GM12878 (cell line): Measurements from ENCODE around the gene SLC6A2. TPM values are rescaled to one million over a fixed set of nuclear protein-coding genes. Genes with fewer than 3 reads are reported as not detected.

Experiments
- ATAC-seq: fragments of 200-7000 bp; cut with Tn5 transposase; 3 replicates; pipeline ENCODE4 v1.9.1; 2020; ENCODE audit warnings: mild to moderate bottlenecking, moderate library complexity
- BruUV-seq: library from RNA; stranded (reverse); fragments of 400-500 nt; replicated peaks from 2 replicates; lab custom pipeline; 2021; lab: Mats Ljungman, UMichigan
- CTCF ChIA-PET: fragments of 300-600 bp; sonication (Branson Sonifier 250); formaldehyde crosslinking; extraction: SDS; loops from one replicate; lab custom pipeline; 2021; ENCODE audit warnings: inconsistent platforms; lab: Yijun Ruan, JAX
- POLR2A ChIA-PET: fragments of 350-600 bp; formaldehyde crosslinking; extraction: SDS; loops from one replicate; lab custom pipeline; 2021; ENCODE audit warnings: inconsistent platforms; lab: Charles Lee
- RAD21 ChIA-PET: fragments of 300-600 bp; sonication (Branson Sonifier 250); formaldehyde crosslinking; loops from one replicate; lab custom pipeline; 2023; ENCODE audit warnings: antibody characterized with exemption; ENCODE audit not compliant: unreplicated experiment; lab: Charles Lee
- SMC1A ChIA-PET: fragments of 300-600 bp; sonication (Branson Sonifier 250); formaldehyde crosslinking; loops from one replicate; lab custom pipeline; 2023; ENCODE audit not compliant: unreplicated experiment, uncharacterized antibody; lab: Charles Lee
- DNase-seq: peaks from one replicate; pipeline ENCODE4 v3.0.0-alpha.2; 2011; ENCODE audit warnings: low read depth, low spot score
- FAIRE-seq: peaks from 3 replicates; lab custom pipeline; 2011; peaks lifted over from hg19 to GRCh38; lab: Jason Lieb, UNC
- H2AFZ ChIP-seq: 2 replicates; pipeline ENCODE4 v1.6.0; 2011; ENCODE audit warnings: low read depth, low read length, control low read depth; ENCODE audit not compliant: control insufficient read depth
- H3K27ac ChIP-seq: 2 replicates; pipeline ENCODE4 v1.5.1; 2011; ENCODE audit warnings: control low read depth; ENCODE audit not compliant: control insufficient read depth, insufficient read depth
- H3K27me3 ChIP-seq, 2 experiments: replicated peaks in 1 of 2; 2 replicates each; pipeline versions ENCODE4 v1.6.0 to v1.6.1; 2011; ENCODE audit warnings: low read length in 1 of 2; ENCODE audit not compliant: control insufficient read depth in 2 of 2, insufficient read depth in 2 of 2
- H3K36me3 ChIP-seq, 2 experiments: 2 replicates each; pipeline ENCODE4 v1.5.1; 2011; ENCODE audit warnings: low read length in 1 of 2; ENCODE audit not compliant: control insufficient read depth in 2 of 2, insufficient read depth in 2 of 2
- H3K4me1 ChIP-seq: 2 replicates; pipeline ENCODE4 v1.6.1; 2011; ENCODE audit warnings: mild to moderate bottlenecking, low read length, moderate library complexity, mixed read lengths; ENCODE audit not compliant: control insufficient read depth, insufficient read depth
- H3K4me2 ChIP-seq: 2 replicates; pipeline ENCODE4 v1.6.0; 2011; ENCODE audit warnings: control low read depth; ENCODE audit not compliant: control insufficient read depth, insufficient read depth
- H3K4me3 ChIP-seq: fragments of 200-600 bp; sonication (generic); 2 replicates; pipeline ENCODE4 v1.5.1; 2016
- H3K79me2 ChIP-seq: 2 replicates; pipeline ENCODE4 v1.6.0; 2011; ENCODE audit warnings: low read length; ENCODE audit not compliant: control insufficient read depth, insufficient read depth
- H3K9ac ChIP-seq: 2 replicates; pipeline ENCODE4 v1.8.0; 2011; ENCODE audit warnings: low read length, control low read depth, mixed read lengths; ENCODE audit not compliant: control insufficient read depth, insufficient read depth
- H3K9me3 ChIP-seq: replicated peaks from 3 replicates; pipeline ENCODE4 v1.5.1; 2011; ENCODE audit warnings: mild to moderate bottlenecking, low read length; ENCODE audit not compliant: control insufficient read depth, insufficient read depth
- H4K20me1 ChIP-seq: 2 replicates; pipeline ENCODE4 v1.6.0; 2011; ENCODE audit not compliant: control insufficient read depth, insufficient read depth
- BRCA1 ChIP-seq: IDR thresholded peaks from 2 replicates; pipeline ENCODE4 v1.6.1; 2011; ENCODE audit warnings: low read depth, low read length, improper control_type of control experiment
- CHD4 ChIP-seq: fragments of 200-600 bp; sonication (generic); IDR thresholded peaks from 2 replicates; pipeline ENCODE4 v1.6.1; 2016; ENCODE audit warnings: mild to moderate bottlenecking
- CREM ChIP-seq: IDR thresholded peaks from 2 replicates; pipeline ENCODE4 v1.6.1; 2014; ENCODE audit warnings: antibody characterized with exemption, low read depth
- FOS ChIP-seq: IDR thresholded peaks from 3 replicates; pipeline ENCODE4 v1.6.1; 2011; ENCODE audit warnings: borderline replicate concordance; ENCODE audit not compliant: insufficient read length; ENCODE audit errors: extremely low read depth
- HCFC1 ChIP-seq: fragments of 150-350 bp; IDR thresholded peaks from 2 replicates; pipeline ENCODE4 v1.6.1; 2014; ENCODE audit warnings: low read length
- HDAC2 ChIP-seq: fragments of 200-600 bp; sonication (generic); IDR thresholded peaks from 2 replicates; pipeline ENCODE4 v1.6.1; 2017
- IKZF2 ChIP-seq, 2 experiments: fragments of 450-650 bp; IDR thresholded peaks; 2 replicates each; pipeline ENCODE4 v1.6.1; 2017; ENCODE audit warnings: mild to moderate bottlenecking in 2 of 2, moderate library complexity in 2 of 2
- JUND ChIP-seq: IDR thresholded peaks from 2 replicates; pipeline ENCODE4 v1.6.1; 2012; ENCODE audit warnings: low read depth, mild to moderate bottlenecking, low read length, improper control_type of control experiment, moderate library complexity
- KDM1A ChIP-seq: fragments of 200-600 bp; sonication (generic); IDR thresholded peaks from 2 replicates; pipeline ENCODE4 v1.6.1; 2016; ENCODE audit warnings: borderline replicate concordance
- NFYA ChIP-seq: IDR thresholded peaks from 2 replicates; pipeline ENCODE4 v1.6.1; 2011; ENCODE audit warnings: low read depth, mild to moderate bottlenecking, low read length, improper control_type of control experiment, borderline replicate concordance
- PML ChIP-seq: IDR thresholded peaks from 2 replicates; pipeline ENCODE4 v1.6.1; 2012; ENCODE audit warnings: low read length, inconsistent platforms
- SREBF1 ChIP-seq: IDR thresholded peaks from 2 replicates; pipeline ENCODE4 v1.6.1; 2012; ENCODE audit warnings: mild to moderate bottlenecking, low read length
- SUZ12 ChIP-seq: fragments of 200-600 bp; sonication (generic); IDR thresholded peaks from one replicate; pipeline ENCODE4 v1.6.1; 2018; ENCODE audit warnings: antibody characterized with exemption, mild to moderate bottlenecking; ENCODE audit not compliant: unreplicated experiment
- TCF12 ChIP-seq: IDR thresholded peaks from 2 replicates; pipeline ENCODE4 v1.6.1; 2011; ENCODE audit warnings: low read depth, mild to moderate bottlenecking, low read length
- YBX1 ChIP-seq: fragments of 450-650 bp; IDR thresholded peaks from 2 replicates; pipeline ENCODE4 v1.6.1; 2016; ENCODE audit warnings: antibody characterized with exemption
- ZBED1 ChIP-seq: IDR thresholded peaks from 2 replicates; pipeline ENCODE4 v1.6.1; 2016; ENCODE audit warnings: borderline replicate concordance
- ZNF217 ChIP-seq: fragments of 450-650 bp; IDR thresholded peaks from 2 replicates; pipeline ENCODE4 v1.6.1; 2017; ENCODE audit warnings: antibody characterized with exemption, mild to moderate bottlenecking
- WGBS: methylation state at CpG from one replicate; pipeline ENCODE4 v1.1.6; 2016; ENCODE audit warnings: low lambda C conversion rate; ENCODE audit not compliant: insufficient replicate concordance, insufficient coverage; ENCODE audit errors: missing lambda C conversion rate; 5-methylcytosine and 5-hydroxymethylcytosine counted together
- in situ Hi-C: fragments of 300-500 bp; cut with MboI; formaldehyde crosslinking; loops from 9 replicates; pipeline ENCODE4 v1.14.3; 2018; ENCODE audit warnings: mixed read lengths
- intact Hi-C: fragments of 100-400 bp; cut with micrococcal nuclease; formaldehyde crosslinking; loops from one replicate; pipeline ENCODE4 v1.14.2; 2022; ENCODE audit not compliant: unreplicated experiment
- polyA plus RNA-seq, 11 experiments: library from polyadenylated mRNA; depleted of rRNA in 4 of 11; unstranded in 6 of 11; stranded (reverse) in 5 of 11; fragments of >200 nt; fragmentation: Nextera tagmentation in 4 of 11; fragmentation: Illumina TruSeq in 1 of 11; extraction: Ambion mirVana in 4 of 11; extraction: Trizol in 1 of 11; gene quantifications; 1 replicate in 1 of 11; 2 replicates in 10 of 11; pipeline versions ENCODE4 v1.2.1 to v1.2.3, GENCODE V29; 2011 to 2016; ENCODE audit warnings: inconsistent platforms in 2 of 11, missing spikeins in 2 of 11, low read depth in 1 of 11
- total RNA-seq, 4 experiments: library from RNA; depleted of rRNA in 3 of 4; stranded (reverse); fragments of >200 nt in 3 of 4; fragmentation: Illumina TruSeq in 1 of 4; extraction: Trizol in 1 of 4; gene quantifications; 2 replicates each; pipeline versions ENCODE4 v1.2.1 to v1.2.3, GENCODE V29; 2013 to 2021
- TF ChIP-seq, protein P1 (sequence below): fragments of 450-650 bp; IDR thresholded peaks from 2 replicates; pipeline ENCODE4 v1.6.1; 2017; ENCODE audit warnings: mild to moderate bottlenecking, moderate library complexity
- TF ChIP-seq, protein P2 (sequence below): fragments of 450-650 bp; formaldehyde crosslinking; IDR thresholded peaks from 2 replicates; pipeline ENCODE4 v1.5.0; 2022; ENCODE audit warnings: mild to moderate bottlenecking, missing genetic modification characterization

The SLC6A2 gene
- total and polyA plus RNA-seq, 10 of the 15 experiments (the other 5 are each of a cell fraction or from before 2014, with no cell fraction given), result not detected

DNA sequence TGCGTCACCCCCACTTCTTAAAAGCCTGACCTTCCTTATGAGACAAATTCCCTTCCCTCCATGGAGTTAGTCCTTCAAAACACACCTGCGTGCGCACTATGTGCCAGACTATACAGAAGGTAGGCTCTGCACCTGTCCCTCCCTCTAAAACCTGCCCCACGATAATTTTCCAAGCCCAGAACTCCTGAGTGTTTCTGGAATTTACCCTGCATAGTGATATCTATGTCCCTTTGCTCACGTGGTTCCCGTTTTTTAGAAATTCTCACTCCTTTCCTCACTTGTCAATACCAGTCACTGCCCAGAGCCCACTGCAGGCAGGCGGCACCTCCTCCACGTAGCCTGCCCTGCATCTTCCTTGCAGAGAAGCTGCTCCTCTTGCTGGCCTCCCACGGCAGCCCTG, 82.2 kb downstream of the SLC6A2 start (continued):
- TF ChIP-seq, protein P1, sequence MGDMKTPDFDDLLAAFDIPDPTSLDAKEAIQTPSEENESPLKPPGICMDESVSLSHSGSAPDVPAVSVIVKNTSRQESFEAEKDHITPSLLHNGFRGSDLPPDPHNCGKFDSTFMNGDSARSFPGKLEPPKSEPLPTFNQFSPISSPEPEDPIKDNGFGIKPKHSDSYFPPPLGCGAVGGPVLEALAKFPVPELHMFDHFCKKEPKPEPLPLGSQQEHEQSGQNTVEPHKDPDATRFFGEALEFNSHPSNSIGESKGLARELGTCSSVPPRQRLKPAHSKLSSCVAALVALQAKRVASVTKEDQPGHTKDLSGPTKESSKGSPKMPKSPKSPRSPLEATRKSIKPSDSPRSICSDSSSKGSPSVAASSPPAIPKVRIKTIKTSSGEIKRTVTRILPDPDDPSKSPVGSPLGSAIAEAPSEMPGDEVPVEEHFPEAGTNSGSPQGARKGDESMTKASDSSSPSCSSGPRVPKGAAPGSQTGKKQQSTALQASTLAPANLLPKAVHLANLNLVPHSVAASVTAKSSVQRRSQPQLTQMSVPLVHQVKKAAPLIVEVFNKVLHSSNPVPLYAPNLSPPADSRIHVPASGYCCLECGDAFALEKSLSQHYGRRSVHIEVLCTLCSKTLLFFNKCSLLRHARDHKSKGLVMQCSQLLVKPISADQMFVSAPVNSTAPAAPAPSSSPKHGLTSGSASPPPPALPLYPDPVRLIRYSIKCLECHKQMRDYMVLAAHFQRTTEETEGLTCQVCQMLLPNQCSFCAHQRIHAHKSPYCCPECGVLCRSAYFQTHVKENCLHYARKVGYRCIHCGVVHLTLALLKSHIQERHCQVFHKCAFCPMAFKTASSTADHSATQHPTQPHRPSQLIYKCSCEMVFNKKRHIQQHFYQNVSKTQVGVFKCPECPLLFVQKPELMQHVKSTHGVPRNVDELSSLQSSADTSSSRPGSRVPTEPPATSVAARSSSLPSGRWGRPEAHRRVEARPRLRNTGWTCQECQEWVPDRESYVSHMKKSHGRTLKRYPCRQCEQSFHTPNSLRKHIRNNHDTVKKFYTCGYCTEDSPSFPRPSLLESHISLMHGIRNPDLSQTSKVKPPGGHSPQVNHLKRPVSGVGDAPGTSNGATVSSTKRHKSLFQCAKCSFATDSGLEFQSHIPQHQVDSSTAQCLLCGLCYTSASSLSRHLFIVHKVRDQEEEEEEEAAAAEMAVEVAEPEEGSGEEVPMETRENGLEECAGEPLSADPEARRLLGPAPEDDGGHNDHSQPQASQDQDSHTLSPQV, result no peak
- TF ChIP-seq BRCA1 (no peak), IKZF2 (IDR thresholded peaks at IDR 0.05) (no peak), SUZ12 (no peak), PML (no peak)

DNA sequence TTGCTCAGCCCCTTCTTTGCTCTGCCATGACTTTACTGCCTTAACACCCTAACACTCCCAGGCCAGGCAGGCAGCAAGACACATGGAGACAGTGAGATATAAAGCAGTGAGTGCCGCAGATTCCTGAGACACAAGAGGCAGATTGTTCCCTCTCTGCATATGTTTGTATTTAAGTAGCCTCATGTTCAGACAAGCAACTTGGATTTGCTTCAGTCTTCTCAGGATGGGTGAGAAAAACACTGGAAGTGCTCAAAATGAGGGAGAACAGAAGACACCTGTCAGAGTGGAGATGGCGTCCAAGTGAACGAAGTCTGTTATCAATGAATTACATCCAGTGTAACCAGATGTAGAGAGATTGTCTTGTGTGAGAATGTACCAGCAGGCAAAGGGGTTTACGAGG, 90.3 kb downstream of the SLC6A2 start:
- Histone ChIP-seq H3K4me1 (no peaks in the 10 kb centered on the region), H2AFZ (no peak overlapping the region), H3K27me3 (peaks cover 0 to 2% of the 10 kb centered on the region in 2 experiments; a peak in 1 of 4 replicates), H3K4me3 (no peak overlapping the region), H3K9me3 (no peaks in the 10 kb centered on the region), H3K9ac (no peak overlapping the region), H4K20me1 (no peaks in the 10 kb centered on the region), H3K79me2 (no peaks in the 10 kb centered on the region), H3K4me2 (no peak overlapping the region), H3K27ac (no peak overlapping the region), H3K36me3 (no peaks in the 10 kb centered on the region)
- 20% methylated on average over 4 of the region's 4 CpGs for WGBS
- RAD21 ChIA-PET, result no interaction called here
- CTCF ChIA-PET, result no interaction called here
- SMC1A ChIA-PET, result no interaction called here
- no peak for ATAC-seq
- POLR2A ChIA-PET, result no interaction called here
- no peak for FAIRE-seq
- intact Hi-C loops, result no loop called here
- no peak for DNase-seq
- BruUV-seq, result no TSS peak
- in situ Hi-C loops, result no loop called here
- TF ChIP-seq JUND (no peak), YBX1 (no peak), CREM (no peak), HDAC2 (no peak), KDM1A (no peak), FOS (no peak), ZNF217 (no peak), SREBF1 (no peak), NFYA (no peak), TCF12 (no peak), HCFC1 (no peak), ZBED1 (no peak), CHD4 (no peak)
- TF ChIP-seq, protein P2, sequence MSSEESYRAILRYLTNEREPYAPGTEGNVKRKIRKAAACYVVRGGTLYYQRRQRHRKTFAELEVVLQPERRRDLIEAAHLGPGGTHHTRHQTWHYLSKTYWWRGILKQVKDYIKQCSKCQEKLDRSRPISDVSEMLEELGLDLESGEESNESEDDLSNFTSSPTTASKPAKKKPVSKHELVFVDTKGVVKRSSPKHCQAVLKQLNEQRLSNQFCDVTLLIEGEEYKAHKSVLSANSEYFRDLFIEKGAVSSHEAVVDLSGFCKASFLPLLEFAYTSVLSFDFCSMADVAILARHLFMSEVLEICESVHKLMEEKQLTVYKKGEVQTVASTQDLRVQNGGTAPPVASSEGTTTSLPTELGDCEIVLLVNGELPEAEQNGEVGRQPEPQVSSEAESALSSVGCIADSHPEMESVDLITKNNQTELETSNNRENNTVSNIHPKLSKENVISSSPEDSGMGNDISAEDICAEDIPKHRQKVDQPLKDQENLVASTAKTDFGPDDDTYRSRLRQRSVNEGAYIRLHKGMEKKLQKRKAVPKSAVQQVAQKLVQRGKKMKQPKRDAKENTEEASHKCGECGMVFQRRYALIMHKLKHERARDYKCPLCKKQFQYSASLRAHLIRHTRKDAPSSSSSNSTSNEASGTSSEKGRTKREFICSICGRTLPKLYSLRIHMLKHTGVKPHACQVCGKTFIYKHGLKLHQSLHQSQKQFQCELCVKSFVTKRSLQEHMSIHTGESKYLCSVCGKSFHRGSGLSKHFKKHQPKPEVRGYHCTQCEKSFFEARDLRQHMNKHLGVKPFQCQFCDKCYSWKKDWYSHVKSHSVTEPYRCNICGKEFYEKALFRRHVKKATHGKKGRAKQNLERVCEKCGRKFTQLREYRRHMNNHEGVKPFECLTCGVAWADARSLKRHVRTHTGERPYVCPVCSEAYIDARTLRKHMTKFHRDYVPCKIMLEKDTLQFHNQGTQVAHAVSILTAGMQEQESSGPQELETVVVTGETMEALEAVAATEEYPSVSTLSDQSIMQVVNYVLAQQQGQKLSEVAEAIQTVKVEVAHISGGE (CRISPR knock-in tag), result no peak
